HG02852 (cell line): ENCODE measurements around the gene RAB11FIP3.

ENCODE experiments used
- ATAC-seq: cut with Tn5 transposase; IDR thresholded peaks from one replicate; pipeline ENCODE4 v1.9.1; 2021; ENCODE audit warnings: mild to moderate bottlenecking, moderate library complexity; ENCODE audit not compliant: unreplicated experiment

The RAB11FIP3 gene

DNA sequence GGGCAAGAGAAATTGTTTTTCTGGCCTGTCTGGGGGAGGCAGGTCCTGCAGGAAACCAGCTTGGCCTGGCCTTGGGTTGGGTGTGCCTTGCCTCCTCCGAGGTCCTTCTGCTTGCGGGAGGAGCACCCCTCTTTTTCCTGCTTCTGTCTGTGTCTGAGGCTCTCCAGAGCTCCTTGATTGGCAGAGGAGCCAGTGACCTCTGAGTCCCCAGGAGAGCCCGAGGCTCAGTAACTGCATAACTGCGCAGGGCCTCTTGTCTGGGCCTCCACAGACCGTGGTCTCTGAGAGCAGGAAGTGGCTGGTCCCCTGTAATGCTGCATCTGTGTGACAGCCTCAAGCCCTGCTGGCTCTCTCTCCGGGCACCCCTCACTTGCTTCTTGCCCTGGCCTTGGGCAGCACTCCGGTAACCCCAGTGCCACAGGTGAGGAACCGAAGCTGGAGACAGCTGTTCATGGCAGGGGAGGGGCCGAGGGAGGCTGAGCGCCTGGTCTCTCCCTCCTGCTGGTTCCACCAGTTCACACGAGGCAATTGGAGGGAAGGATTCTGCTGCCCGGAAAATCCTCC is 103.6 kb downstream of the RAB11FIP3 start:
- no peak for ATAC-seq

DNA sequence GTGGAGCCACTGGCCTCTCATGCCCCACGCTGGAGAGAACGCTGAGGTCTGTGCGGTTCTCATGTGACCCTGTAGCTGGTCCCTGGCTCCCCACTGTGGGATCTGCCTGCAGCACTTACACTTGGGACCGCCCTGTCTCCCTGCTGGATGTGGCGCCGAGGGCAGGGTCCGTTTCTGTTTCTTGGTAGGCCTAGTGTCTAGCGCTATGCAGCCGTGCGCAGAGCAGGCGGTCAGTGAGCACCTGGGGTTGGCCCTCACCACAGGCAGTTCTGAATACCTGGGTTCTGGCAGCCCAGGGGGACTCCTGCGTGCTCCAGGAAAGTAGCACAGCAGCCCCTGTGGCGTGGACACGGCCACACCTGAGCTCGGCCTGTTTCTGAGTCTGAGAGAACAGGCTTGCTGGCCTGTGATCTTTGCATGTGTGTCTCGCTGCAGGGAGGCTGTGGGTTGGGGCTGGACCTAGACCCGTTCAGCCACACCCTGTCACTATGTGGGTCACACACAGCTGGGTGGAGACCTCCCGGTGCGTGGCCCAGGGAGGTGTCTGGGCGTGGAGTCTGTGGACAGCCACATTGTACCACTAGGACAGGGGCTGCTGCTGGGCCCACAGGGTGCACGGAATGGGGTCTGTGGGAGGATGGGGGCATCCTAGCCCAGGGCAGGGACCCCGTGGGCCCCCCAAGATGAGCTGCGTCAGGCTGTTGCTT is 104.8 kb downstream of the RAB11FIP3 start:
- no peak for ATAC-seq

DNA sequence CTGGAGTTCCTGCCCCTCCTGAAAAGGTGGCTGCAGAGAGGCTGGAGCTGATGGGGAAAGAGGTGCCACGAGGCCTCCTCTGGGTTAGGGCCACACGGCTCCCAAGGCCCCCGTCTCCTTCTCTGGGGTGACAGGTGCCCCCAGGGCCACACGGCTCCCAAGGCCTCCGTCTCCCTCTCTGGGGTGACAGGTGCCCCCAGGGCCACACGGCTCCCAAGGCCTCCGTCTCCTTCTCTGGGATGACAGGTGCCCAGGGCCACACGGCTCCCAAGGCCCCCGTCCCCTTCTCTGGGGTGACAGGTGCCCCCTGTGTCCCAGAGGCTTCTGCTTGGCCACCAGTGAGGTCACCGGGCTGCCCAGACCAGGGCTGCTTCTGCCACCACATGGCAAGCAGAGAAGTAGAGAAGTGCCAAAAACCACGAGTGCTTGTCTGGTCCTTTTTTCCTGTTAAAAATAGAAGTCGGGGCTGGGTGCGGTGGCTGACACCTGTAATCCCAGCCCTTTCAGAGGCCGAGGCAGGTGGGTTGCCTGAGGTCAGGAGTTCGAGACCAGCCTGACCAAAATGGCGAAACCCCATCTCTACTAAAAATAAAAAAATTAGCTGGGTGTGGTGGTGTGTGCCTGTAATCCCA is 106.2 kb downstream of the RAB11FIP3 start:
- no peak for ATAC-seq

DNA sequence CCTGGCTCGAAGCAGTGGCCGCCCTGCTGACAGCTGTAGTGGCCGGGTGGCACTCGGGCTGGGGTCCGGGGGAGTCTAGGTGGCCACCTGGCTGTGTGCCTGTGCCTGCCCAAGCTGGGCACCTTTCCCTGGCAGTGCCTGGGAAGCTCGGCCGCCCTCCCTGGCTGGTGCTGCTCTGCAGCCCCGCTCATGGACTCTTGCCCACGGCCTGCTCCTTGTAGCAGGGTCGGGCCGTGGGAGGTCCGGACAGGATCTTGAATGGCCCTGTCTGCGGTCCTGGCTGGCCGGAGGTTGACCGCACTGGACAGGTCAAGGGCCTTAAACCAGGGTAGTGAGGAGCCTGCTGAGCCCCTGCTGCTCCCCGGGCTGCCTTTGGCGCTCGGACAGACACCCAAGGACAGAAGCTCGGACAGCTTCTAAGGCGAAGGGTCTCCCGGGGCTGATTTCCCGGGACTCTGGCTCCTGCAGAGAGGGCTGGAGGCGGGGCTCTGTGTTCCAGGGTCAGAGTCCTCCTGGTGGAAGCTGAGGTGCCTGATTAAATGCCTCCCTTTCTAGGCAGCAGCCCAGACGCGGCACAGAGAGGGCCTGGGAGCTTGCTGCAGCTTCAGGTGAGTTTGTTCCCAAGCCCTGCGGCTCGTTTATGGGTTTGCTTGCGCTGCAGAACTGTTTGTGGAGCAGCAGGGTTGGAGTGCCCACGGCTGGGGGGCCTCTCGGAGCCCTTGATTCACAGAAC is 108.1 kb downstream of the RAB11FIP3 start:
- no peak for ATAC-seq

DNA sequence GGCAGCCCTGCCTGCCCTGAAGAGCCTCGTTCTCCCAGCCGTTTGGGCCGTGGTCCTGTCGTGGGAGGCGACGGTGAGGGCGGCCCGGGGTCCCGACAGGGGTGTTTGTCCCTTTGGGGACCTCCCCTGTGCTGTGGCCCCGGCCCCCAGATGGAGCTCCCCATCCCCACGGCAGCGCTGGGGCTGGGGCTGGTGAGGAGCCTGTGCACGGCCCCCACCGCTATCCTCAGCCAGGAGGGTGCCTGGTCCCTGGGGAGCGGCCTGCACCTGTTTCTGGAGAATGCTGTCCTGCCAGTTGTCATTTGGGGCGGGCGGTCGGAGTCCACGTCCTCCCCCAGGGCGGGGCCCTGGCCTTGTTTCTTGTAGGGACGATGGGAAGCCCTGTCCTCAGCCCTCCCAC is 108.7 kb downstream of the RAB11FIP3 start:
- no peak for ATAC-seq

DNA sequence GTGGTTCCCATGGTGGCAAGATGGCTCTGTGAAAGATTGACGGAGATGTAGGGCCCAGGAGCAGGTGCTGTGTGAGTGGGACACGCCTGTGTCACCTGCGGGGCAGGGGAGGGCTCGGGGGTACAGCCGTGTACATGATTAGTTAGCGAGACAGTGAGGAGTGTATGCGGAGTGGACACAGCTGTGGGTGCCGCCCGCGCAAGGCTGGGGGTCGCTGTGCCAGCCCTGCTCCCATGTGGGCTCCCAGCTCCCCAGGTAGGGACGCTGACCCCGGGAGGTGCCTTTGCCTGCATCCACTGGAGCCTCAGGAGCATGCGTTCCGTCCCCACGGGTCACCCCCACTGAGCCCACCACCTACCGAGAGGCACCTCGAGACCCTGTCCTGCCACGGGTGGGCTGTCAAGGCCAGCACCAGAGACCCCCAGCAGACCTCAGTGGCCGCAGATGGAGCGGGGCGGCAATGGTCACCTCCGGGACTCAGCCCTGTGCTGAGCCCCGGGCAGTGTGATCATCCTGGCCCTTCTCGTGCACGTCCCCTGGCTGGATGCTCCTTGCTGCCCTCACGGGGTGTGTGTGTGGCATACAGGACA is 109.5 kb downstream of the RAB11FIP3 start:
- no peak for ATAC-seq

DNA sequence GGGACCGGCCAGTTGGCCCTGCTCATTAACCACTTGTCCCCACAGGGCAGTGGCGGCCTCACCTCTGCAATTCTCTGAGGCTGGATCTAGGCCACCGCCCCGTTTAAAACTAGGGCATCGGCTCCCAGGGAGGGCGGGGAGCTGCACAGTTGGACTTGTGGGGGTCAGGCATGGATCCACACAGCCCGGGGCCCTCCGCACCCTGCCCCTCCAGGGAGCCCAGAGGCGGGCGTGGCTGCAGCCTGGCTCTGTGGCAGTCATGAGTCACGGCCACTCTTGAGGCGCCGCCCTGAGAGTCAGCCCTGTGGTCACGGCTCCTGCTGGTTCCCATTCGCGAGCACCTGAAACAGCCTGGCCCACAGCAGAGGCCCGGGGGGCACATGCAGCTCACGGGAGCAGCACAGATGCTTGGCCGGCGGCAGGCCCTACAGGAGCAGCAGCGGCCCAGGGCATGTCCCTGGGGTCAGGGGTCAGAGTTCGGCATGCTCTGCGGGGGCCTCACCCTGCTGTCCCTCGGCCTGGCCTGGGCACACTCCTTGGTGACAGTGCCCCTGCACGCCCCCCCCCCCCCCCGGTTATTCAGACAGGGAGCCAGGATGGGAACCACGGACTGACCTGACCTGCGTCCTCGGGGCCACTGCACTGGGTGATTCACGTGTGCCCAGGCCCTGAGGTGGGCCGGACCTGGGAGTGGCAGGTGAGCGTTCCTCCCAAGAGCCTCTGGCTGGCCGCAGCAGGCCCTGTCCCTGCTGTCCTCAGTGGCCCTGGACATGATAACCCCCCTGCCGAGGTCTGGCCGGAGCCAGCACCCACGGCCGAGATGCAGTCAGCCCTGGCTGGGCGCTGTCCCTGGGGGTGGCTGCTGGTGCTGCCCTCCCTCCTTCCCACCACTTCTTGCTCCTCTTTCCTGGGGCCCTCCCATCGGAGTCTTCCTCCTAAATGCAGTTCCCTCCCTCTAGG is 110.3 kb downstream of the RAB11FIP3 start:
- ATAC-seq: no peak

DNA sequence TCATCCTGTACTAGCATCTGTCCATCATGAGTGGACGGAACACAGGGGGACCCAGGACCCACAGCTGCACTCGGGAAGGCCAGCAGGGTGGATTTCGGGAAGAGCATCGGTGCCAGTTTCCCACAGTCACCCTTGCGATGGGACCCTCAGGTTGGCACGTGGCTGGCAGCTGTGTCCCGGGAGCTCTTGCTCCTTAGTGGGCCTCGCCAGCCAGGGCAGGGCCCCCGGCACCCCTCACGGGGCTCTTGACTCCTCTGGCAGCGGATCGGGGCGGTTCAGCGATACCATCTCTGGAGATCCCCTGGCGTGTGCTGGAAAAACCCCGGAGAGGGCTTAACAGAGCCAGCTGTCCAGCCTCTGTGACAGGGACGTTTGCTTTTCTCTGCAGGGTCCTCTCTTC is 111.3 kb downstream of the RAB11FIP3 start:
- no peak for ATAC-seq

DNA sequence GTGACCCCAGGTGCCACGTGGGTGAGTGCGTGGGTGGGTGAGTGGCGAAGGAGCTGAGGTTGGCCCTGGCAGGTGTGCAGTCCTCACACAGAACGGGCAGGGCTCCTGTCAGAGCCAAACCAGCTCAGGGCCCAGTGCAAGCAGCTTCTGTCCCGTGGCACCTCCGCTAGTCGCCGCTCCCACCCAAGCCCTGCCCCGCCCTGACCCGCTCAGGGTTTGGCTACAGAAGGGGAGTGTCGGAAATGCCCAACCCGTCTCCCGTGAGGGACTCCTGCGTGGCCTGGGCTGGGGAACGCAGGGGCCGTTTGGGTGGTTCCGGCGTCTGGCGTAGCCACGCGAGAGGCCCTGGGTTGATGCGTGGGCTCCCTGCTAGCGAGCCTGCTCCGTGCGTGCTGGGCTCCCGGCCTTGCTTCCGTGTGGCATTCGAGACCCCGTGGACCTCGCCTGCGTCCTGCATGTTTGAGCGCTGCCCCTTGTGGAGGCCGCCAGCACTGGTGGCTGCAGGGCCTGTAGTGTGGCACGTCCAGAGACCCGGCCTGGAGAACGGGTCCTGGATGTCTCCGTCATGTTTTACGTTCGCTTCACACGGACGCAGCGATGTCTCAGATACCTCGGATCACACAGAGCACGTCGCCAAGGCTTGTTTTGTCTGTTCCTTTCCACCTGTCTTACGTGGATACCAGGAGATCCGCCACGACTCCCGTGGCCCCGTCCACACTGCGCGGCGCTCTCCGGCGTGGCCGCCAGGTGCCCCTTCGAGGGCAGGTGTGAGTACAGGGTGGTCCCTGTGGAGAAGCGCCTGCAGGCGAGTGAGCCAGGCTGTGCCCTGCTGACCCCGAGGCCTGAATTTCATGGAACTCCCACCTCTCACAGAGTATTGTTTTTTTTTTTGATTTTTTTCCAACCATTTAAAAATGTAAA is 112.2 kb downstream of the RAB11FIP3 start:
- ATAC-seq: no peak

DNA sequence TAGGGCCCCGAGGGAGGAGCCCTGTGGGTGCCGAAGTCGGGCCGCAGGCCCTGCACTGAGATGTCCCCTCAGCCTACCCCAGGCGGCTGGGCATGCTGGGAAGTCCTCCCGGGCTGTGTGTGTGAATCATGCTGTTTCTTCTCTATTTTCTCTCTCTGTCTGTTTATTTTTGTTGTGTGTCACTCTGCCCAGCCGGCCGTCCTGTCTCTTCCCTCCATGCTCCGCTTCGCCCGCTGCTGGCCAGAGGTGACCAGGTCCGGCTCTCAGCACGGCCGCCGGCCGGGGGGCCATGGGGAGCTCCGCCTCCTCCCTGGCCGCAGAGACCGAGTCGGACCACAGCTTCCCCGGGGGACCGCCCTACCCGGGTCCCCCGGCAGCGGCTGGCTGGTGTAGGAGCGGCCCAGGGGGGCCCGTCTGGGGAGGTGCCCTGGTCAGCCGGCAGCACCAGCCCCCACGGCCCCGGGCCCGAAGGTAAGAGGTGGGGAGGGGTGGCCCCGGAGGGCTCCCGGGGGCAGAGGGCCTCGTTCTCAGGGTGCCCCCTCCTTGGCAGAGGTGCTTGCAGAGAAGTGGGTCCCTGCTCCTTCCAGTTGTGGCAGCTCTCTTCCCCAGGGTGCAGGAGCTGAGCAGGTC is 114.6 kb downstream of the RAB11FIP3 start:
- ATAC-seq: no peak

DNA sequence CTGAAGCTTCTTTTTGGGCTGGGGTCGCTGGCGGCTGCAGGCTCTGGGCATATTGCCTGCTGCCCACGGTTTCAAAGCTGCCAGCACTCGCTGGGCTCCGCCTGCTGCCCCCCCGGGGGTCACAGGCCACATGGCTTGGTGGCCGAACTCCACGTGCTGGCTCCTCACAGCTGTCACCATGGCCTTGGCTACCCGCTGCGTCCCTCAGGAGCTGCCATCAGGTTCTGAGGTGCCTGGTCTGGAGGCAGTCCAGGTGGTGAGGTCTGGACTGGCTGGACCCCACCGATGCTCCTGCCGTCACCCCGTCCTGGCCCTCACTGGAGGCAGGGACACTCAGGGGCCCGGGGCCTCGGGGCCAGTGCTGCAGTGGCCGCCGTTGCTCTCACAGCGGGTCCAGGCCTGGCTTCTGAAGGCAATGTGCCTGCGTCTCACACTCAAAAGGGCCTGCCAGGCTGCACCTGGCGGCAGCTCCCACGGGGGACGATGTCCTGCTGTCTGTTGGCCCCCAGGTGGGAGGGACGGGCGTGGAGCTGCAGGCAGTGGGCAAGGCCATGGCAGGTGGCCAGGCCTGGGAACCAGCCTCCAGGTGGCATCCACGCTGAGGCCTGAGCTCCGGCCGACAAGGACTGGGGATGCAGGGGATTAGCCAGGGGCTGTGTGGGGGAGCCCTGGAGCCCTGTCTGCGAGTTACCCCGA is 115.3 kb downstream of the RAB11FIP3 start:
- no peak for ATAC-seq

DNA sequence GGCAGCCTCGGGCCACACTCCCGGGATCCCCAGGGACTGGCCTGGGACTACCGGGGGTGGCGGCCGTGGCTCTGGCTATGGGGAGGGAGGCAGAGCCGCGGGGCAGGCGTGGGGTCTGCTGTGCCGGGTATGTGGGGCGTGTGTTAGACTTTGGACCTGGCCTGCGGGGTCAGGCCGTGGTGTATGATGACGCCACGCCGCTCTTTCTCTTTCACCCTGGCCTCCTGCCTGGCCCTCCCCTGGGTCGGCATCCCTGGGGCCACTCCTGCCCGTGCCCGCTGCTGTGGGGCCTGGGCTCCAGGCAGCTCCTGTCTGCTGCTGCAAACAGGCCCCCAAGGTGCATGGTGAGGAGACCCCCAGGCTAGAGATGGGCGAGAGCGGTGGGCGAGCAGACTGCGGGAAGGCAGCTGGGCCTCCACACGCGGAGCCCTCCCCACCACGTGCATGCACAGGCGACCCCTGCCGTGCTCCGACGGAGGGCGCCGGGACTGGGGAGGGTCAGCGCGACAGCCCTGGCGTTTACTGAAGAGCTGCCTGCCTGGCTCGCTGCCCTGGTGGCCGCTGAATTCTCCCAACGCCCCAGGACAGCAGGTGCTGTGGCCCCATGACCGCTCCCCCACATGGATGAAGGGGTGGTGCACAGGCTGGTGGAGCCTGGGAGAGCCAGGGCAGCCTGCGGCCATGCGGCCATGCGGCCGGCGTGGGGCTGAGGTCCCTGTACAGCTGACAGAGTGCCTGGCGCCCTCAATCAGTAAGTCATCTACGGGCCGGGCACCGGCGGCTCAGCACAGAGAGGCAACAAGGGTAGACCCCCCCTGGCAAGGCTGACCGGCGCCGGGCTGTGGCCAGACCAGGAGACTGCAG is 118.1 kb downstream of the RAB11FIP3 start:
- no peak for ATAC-seq

DNA sequence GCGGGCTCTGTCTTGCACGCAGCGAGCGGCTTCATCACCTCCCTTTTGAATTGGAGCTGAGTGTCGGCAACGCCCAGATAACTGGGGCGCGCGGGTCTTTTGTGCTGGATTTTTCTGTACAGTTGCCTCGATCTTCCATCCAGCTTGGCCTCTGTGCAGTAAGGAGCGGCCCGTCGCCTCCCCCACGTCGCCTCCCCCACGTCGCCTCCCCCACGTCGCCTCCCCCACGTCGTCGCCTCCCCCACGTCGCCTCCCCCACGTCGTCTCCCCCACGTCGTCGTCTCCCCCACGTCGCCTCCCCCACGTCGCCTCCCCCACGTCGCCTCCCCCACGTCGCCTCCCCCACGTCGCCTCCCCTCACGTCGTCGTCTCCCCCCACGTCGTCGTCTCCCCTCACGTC is 119.1 kb downstream of the RAB11FIP3 start:
- ATAC-seq: no peak

DNA sequence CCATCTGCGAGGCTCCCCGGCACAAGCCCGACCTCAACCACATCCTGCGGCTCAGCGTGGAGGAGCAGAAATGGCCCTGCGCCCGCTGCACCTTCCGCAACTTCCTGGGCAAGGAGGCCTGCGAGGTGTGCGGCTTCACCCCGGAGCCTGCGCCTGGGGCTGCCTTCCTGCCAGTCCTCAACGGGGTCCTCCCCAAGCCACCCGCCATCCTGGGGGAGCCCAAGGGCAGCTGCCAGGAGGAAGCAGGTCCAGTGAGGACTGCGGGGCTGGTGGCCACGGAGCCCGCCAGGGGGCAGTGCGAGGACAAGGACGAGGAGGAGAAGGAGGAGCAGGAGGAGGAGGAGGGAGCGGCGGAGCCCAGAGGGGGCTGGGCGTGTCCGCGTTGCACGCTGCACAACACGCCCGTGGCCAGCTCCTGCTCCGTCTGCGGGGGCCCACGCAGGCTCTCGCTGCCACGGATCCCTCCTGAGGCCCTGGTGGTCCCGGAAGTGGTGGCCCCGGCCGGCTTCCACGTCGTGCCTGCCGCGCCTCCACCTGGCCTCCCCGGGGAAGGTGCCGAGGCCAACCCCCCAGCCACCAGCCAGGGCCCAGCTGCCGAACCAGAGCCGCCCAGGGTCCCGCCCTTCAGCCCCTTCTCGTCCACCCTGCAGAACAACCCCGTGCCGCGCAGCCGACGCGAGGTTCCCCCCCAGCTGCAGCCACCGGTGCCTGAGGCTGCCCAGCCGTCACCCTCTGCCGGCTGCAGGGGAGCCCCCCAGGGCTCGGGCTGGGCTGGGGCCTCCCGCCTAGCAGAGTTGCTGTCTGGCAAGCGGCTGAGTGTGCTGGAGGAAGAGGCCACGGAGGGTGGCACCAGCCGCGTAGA is 121.7 kb downstream of the RAB11FIP3 start:
- no peak for ATAC-seq

DNA sequence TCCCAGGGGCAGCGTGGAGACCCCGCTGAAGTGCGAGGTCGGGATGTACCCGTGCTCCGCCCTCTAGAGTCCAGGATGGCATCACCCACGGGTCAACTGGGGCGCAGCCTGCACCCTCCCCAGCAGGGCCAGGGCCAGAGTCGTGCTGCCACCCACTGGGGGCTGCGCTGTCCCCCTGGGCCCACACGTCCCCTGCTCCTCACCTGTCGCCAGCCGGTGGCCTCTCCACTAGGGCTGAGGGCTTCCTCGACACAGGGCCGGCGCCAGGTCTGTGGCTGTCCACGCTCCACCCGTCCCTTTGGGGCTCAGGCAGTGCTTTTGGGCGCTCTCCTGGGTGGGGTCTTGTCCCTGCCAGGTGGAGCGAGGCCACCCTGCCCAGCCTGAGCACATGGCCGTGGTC is 123.1 kb downstream of the RAB11FIP3 start:
- ATAC-seq: no peak

DNA sequence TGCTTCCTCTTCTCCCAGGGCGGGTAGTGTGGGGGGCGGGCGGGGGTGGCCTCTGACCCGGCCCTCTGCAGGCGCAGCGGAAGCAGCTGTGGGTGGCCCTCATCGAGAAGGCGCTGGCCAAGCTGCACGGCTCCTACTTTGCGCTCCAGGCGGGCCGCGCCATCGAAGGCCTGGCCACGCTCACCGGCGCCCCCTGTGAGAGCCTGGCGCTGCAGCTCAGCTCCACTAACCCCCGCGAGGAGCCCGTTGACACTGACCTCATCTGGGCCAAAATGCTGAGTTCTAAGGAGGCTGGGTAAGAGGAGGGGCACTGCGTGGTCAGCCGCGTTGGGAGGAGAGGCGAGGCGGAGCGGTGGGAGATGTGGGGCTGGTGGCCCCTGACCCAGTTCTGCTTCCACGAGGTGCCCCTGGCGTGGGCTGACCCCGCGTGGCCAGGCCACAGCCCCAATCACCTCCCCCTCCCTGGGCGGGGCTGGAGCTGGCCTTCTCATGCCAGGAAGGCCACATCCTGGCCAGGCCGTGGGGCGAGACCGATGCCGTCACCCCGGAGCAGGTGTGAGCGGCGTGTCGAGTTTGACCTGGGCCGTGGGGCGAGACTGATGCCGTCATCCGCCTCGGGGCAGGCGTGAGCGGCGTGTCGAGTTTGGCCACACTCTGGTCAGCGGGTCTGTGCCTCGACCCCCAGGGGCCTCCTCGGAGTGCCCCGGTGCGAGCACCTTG is 124.3 kb downstream of the RAB11FIP3 start:
- ATAC-seq: no peak
